ENCODE measurements around the gene ZNF837. TPM values are rescaled to one million over a fixed set of nuclear protein-coding genes. Genes with fewer than 3 reads are reported as not detected.

The ZNF837 gene
- total and polyA plus RNA-seq, 2 of the 4 experiments (the other 2 are of a cell fraction) = 0.54 to 1.2 TPM

DNA sequence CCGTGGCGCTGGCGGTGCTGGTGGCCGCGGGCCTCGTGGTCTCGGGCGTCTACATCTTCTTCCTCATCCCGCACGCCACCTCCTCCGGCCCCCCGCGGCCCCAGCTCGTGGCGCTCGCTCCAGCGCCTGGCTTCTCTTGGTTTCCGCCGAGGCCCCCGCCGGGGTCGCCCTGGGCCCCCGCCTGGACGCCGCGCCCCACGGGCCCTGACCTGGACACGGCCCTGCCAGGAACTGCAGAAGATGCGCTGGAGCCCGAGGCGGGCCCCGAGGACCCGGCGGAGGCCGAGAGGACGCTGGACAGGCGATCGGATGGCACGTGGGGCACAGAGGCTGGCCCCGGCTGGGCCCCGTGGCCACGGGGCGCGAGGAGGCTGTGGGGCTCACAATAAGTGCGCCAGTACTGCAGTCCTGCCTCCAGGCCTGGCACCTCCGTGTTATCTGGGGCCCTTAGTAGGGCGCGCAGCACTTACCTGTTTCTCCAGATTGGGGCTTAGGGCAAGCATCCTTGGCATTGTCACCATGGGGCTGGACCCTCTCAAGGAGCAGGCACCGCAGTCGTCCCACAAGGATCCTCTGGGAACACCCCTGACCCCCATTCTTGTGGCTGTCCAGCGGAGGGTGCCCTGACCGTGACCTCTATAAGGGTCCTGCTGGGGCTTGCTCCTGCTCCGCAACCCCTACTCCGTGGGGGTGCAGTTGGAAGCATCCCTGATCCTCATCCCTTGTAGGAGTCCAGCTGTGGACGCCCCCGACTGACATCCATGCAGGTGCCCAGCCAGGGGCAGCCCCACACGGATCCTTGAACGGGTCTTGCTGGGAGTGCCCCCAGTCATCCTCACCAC, 16.1 kb upstream of the ZNF837 start:
- CTCF ChIA-PET = no interaction called here
- Histone ChIP-seq H2BK5ac (ENCODE audit: low read depth, low read length, poor library complexity, severe bottlenecking) (no peak overlapping the region), H3K14ac (replicated peaks; ENCODE audit: low read depth, low read length) (no peak overlapping the region), H2AK5ac (ENCODE audit: low read depth, low read length) (no peak overlapping the region), H3K9ac (ENCODE audit: low read depth, low read length) (no peak overlapping the region), H3K36me3 (ENCODE audit: control insufficient read depth, insufficient read depth, low read length) (peaks cover 26% of the 10 kb centered on the region), H3K79me1 (ENCODE audit: low read depth in 1 of 2, low read length in 2 of 2) (peaks cover 9 to 35% of the 10 kb centered on the region in 2 experiments), H3K18ac (ENCODE audit: low read depth, low read length) (no peak overlapping the region), H3K9me3 (ENCODE audit: control insufficient read depth, insufficient read depth, low read length) (no peaks in the 10 kb centered on the region), H2BK15ac (ENCODE audit: low read depth, low read length) (no peak overlapping the region), H3K4me1 (ENCODE audit: control insufficient read depth, insufficient read depth, low read length) (peaks cover 3% of the 10 kb centered on the region), H4K20me1 (ENCODE audit: insufficient read depth, low read length) (peaks cover 28% of the 10 kb centered on the region), H3K56ac (ENCODE audit: extremely low read depth, insufficient read depth, low read length) (no peak overlapping the region), H4K5ac (ENCODE audit: low read depth, low read length) (no peak overlapping the region), H4K8ac (ENCODE audit: low read depth in 2 of 2, low read length in 2 of 2) (no peak overlapping the region), H3K27ac (ENCODE audit: insufficient read depth, low read length) (no peak overlapping the region), H3K9me1 (ENCODE audit: insufficient read depth, low read length) (no peaks in the 10 kb centered on the region), H4K91ac (ENCODE audit: insufficient read depth, low read depth, low read length) (no peak overlapping the region), H3K4ac (ENCODE audit: low read depth, low read length) (no peak overlapping the region), H3K23ac (ENCODE audit: low read depth, low read length) (no peak overlapping the region), H3K4me3 (ENCODE audit: insufficient read depth, low read depth, low read length) (no peak overlapping the region), H2AK9ac (replicated peaks; ENCODE audit: low read depth, low read length, poor library complexity) (no peak overlapping the region), H3K27me3 (ENCODE audit: control insufficient read depth, insufficient read depth, low read length) (no peaks in the 10 kb centered on the region), H2BK20ac (ENCODE audit: low read depth, low read length) (no peak overlapping the region), H2BK120ac (ENCODE audit: low read depth, low read length) (no peak overlapping the region), H3K4me2 (ENCODE audit: low read depth, low read length) (no peak overlapping the region), H2AFZ (replicated peaks; ENCODE audit: low read length, poor library complexity) (no peak overlapping the region)
- WGBS, 2 experiments (ENCODE audit: extremely low coverage in 2 of 2, insufficient read length in 1 of 2) = 61% methylated on average over 32 of the region's 58 CpGs; no CpG with 5 or more reads in 1 of the 2 experiments
- intact Hi-C loops (cut with micrococcal nuclease) (no loop called here), in situ Hi-C loops (cut with MboI; ENCODE audit: low sequenced_read_pairs) (no loop called here), dilution Hi-C loops (cut with HindIII; ENCODE audit: low sequenced_read_pairs, unreplicated experiment) (no loop called here)
- BruUV-seq (replicated peaks) = no TSS peak
- no peak for TF ChIP-seq SMC3 (IDR thresholded peaks at IDR 0.05; ENCODE audit: low read depth, low read length)
- POLR2A ChIA-PET (ENCODE audit: unreplicated experiment) = no interaction called here
- no peak for ATAC-seq (ENCODE audit: low read depth)
- no peak for DNase-seq

All from IMR-90 (cell line).